Chondrocyte (in vitro differentiated cells): ENCODE measurements around the gene MYEF2. TPM values are rescaled to one million over a fixed set of nuclear protein-coding genes. Genes with fewer than 3 reads are reported as not detected.

Source experiments
- DNase-seq: peaks from one replicate; pipeline ENCODE4 v3.0.0; 2021; ENCODE audit warnings: mixed read lengths, low spot score
- H3K27ac Mint-ChIP-seq: one replicate; pipeline ENCODE4 v1.8.0; 2021; ENCODE audit warnings: mild to moderate bottlenecking, moderate library complexity, mixed read lengths; ENCODE audit not compliant: unreplicated experiment
- H3K27me3 Mint-ChIP-seq: 2 replicates; pipeline ENCODE4 v1.8.0; 2021; ENCODE audit warnings: low read depth, mixed read lengths
- H3K36me3 Mint-ChIP-seq: 2 replicates; pipeline ENCODE4 v1.8.0; 2021; ENCODE audit warnings: low read depth, mixed read lengths
- H3K4me1 Mint-ChIP-seq: 2 replicates; pipeline ENCODE4 v1.8.0; 2021; ENCODE audit warnings: low read depth, mild to moderate bottlenecking, mixed read lengths
- H3K4me3 Mint-ChIP-seq: one replicate; pipeline ENCODE4 v1.8.0; 2021; ENCODE audit warnings: mild to moderate bottlenecking, moderate library complexity, mixed read lengths; ENCODE audit not compliant: unreplicated experiment
- H3K9me3 Mint-ChIP-seq: 2 replicates; pipeline ENCODE4 v1.8.0; 2021; ENCODE audit warnings: low read depth, mixed read lengths
- total RNA-seq: library from RNA; stranded (reverse); gene quantifications from 3 replicates; pipeline ENCODE4 v1.2.1, GENCODE V29; 2021
- TF ChIP-seq, protein P1 (sequence below): fragments of 200-600 bp; sonication (generic); IDR thresholded peaks from 2 replicates; pipeline ENCODE4 v1.5.0; 2021; ENCODE audit warnings: antibody characterized with exemption, mild to moderate bottlenecking, moderate library complexity

Gene MYEF2
- total RNA-seq, 1 donor from 2014 or later, result 22.6 TPM

DNA sequence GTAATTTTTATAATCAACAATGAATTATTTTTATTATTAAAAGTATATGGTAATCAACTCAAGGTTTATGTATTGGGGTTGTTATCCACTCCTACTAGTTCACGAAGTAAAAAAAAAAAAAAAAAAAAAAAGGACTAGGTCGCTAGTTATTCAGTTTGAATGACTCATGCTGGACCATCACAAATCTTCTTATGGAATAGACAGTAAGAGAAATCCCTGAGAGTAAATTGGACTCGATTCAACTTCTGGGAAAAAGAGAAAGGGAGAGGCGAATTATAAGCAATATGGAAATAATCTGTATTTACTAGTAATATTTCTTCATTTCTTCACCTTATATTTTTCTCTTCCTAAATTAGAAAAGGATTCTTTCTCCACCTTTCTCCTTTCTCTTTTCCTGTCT, 2.0 kb downstream of the MYEF2 start:
- H3K27ac Mint-ChIP-seq, result no peak overlapping the region
- peaks cover 18% of the 10 kb centered on the region for H3K9me3 Mint-ChIP-seq
- TF ChIP-seq, protein P1, sequence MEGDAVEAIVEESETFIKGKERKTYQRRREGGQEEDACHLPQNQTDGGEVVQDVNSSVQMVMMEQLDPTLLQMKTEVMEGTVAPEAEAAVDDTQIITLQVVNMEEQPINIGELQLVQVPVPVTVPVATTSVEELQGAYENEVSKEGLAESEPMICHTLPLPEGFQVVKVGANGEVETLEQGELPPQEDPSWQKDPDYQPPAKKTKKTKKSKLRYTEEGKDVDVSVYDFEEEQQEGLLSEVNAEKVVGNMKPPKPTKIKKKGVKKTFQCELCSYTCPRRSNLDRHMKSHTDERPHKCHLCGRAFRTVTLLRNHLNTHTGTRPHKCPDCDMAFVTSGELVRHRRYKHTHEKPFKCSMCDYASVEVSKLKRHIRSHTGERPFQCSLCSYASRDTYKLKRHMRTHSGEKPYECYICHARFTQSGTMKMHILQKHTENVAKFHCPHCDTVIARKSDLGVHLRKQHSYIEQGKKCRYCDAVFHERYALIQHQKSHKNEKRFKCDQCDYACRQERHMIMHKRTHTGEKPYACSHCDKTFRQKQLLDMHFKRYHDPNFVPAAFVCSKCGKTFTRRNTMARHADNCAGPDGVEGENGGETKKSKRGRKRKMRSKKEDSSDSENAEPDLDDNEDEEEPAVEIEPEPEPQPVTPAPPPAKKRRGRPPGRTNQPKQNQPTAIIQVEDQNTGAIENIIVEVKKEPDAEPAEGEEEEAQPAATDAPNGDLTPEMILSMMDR, result no peak
- peaks cover under 1% of the 10 kb centered on the region for H3K27me3 Mint-ChIP-seq
- peaks cover 14% of the 10 kb centered on the region for H3K4me1 Mint-ChIP-seq
- no peak for DNase-seq
- H3K4me3 Mint-ChIP-seq, result no peak overlapping the region
- H3K36me3 Mint-ChIP-seq, result peaks cover 4% of the 10 kb centered on the region

DNA sequence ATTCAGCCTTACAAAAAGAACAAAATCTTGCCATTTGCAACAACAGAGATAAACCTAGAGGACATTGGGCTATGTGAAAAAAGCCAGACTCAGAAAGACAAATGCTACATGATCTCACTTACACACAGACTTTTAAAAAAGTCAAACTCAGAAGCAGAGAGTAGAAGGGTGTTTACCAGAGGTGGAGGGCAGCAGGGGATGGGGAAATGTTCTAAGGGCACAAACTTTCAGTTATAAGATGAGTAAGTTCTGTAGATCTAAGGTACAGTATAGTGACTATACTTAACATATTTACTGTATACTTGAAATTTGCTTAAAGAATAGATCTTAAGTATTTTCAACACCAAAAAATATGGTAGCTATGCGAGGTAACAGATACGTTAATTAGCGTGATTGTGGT, 3.0 kb downstream of the MYEF2 start:
- Mint-ChIP-seq H3K4me3 (no peak overlapping the region), H3K27ac (no peak overlapping the region), H3K4me1 (peaks cover 14% of the 10 kb centered on the region), H3K36me3 (peaks cover 4% of the 10 kb centered on the region), H3K27me3 (no peaks in the 10 kb centered on the region), H3K9me3 (peaks cover 18% of the 10 kb centered on the region)
- TF ChIP-seq, protein P1, result no peak
- no peak for DNase-seq

GRCh38 chr15:48170981-48171380, 7.1 kb downstream of the MYEF2 start:
- DNase-seq, result no peak
- H3K9me3 Mint-ChIP-seq, result peaks cover 18% of the 10 kb centered on the region
- H3K27ac Mint-ChIP-seq, result no peak overlapping the region
- H3K27me3 Mint-ChIP-seq, result no peaks in the 10 kb centered on the region
- TF ChIP-seq, protein P1, result no peak
- H3K36me3 Mint-ChIP-seq, result peaks cover 12% of the 10 kb centered on the region
- no peak overlapping the region for H3K4me3 Mint-ChIP-seq
- peaks cover 7% of the 10 kb centered on the region for H3K4me1 Mint-ChIP-seq

DNA sequence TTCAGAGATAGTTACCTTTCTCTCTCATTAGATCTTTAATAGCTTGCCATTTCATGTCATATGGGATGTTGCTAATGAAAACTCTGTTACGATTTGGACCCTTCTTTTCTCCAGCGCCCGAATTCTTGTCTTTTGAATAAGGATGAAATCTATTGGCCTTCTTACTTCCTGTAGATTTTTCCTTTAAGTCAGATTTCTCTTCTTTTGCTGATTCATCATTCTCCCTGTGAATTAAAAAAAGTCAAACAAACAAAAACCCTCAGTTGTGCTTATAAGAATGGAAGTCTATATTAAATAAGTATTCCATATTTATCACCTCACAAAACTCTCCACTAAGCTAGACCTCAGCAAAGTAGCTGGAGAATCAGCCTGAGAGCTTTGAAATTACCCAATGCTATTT, 9.5 kb downstream of the MYEF2 start:
- peaks cover 14% of the 10 kb centered on the region for H3K36me3 Mint-ChIP-seq
- peaks cover 7% of the 10 kb centered on the region for H3K4me1 Mint-ChIP-seq
- H3K4me3 Mint-ChIP-seq, result no peak overlapping the region
- no peak overlapping the region for H3K27ac Mint-ChIP-seq
- TF ChIP-seq, protein P1, result no peak
- peaks cover 15% of the 10 kb centered on the region for H3K9me3 Mint-ChIP-seq
- no peaks in the 10 kb centered on the region for H3K27me3 Mint-ChIP-seq
- no peak for DNase-seq

DNA sequence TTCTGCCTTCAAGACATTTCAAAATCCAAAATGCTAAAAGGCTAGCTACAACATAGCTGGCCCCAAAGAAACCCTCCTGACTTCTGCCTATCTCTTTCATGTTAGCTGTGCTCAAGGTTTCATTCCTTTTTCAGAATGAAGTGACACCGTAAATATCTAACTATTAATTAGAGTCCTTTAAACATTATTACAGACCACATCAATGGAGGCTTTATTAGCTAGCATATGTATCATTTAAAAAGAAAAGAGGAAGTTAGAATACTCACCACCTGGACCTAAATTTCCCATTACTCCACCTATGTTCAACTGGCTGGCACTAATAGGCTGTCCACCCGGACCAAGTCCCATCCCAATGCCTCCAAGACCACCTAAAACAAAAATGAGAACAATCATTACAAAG, 24.6 kb downstream of the MYEF2 start:
- Mint-ChIP-seq H3K36me3 (peaks cover 14% of the 10 kb centered on the region), H3K27me3 (no peaks in the 10 kb centered on the region), H3K9me3 (no peaks in the 10 kb centered on the region), H3K4me1 (peaks cover 8% of the 10 kb centered on the region), H3K27ac (no peak overlapping the region), H3K4me3 (no peak overlapping the region)
- TF ChIP-seq, protein P1, result no peak
- DNase-seq, result no peak
